HG03060 (cell line): ENCODE measurements around the gene GALNT17.

Experiments used
- ATAC-seq: cut with Tn5 transposase; IDR thresholded peaks from one replicate; pipeline ENCODE4 v1.9.1; 2021; ENCODE audit warnings: low read depth, moderate number of reproducible peaks; ENCODE audit not compliant: unreplicated experiment

Gene GALNT17

DNA sequence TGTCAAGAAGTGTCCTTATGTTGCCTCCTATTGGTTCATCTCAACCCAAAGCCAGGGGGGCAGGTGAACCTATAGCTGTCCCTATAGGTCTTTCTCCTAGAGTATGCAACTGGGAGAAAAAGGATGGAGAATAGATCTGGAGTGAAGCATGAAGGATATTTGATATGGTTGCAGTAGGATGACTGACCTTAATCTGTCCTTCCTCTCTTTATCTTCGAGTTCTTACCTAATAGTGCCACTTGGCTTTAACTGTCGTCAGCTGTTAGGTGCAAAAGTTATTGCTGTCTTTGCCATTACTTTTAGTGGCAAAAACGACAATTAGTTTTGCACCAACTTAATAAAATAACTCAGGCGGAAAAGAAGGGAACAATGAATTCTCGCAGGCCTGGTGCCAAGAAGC is 196.0 kb downstream of the GALNT17 start:
- no peak for ATAC-seq

DNA sequence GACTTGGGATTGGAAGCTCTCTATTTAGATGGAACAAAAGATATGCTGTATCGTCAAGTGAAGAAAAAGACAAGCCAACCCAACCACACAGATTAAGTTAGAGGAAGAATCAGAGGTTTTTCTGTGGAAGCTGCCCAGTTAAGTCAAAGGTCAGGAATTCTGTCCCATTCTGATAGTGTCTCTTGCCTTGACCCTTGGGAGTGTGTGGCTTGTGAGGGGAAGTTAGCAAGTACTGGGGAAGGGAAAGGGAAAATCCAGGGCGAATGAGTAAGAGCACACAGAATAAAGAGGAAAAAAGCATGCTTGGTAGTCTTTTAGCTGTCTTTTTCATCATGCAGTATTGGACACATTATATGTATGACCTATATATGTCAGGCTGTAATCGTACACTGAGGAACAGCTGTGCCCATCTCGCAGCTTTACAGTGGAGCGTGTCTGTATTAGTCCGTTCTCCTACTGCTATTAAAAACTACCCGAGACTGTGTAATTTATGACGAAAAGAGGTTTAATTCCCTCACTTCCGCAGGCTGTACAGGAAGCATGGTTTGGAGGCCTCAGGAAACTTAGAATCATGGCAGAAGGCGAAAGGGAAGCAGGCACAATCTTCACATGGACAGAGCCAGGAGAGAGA is 197.2 kb downstream of the GALNT17 start:
- ATAC-seq: no peak

DNA sequence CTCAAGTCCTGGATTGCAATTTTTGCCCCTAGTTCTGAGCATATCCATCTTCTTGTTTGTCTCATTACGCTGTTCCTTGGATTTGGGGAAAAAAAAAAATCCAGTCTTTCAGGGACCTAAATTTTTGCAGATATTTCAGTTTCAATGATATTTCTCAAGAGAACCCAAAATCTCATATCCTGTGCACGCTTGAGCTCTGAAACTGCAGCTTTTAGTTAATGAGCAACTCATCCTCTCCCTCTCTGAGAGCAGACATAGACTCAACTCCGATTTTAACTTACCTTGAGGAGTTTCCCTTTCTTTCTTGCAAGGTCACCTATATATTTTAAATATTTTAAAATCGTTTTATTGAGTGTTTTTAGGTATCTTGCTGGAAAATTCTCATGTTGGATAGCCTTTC is 200.3 kb downstream of the GALNT17 start:
- no peak for ATAC-seq

DNA sequence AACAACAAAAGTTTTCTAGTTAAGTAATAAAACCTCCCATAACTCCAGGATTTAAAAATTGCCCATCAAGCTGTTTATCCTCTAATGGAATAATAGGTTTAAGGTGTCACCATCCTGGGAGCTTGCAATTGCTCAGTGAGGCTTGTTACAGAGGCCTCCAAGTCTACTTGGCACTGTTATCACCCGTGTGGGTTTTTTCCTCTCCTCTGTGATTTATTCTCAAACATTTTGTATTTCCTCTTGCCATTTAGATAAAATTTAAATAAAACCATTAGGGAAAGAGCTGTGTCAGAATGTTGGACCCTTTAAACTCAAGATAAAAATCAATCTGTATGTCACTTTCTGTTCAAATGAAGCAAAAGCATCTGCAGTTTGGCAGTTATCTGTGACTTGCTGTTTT is 202.6 kb downstream of the GALNT17 start:
- no peak for ATAC-seq

DNA sequence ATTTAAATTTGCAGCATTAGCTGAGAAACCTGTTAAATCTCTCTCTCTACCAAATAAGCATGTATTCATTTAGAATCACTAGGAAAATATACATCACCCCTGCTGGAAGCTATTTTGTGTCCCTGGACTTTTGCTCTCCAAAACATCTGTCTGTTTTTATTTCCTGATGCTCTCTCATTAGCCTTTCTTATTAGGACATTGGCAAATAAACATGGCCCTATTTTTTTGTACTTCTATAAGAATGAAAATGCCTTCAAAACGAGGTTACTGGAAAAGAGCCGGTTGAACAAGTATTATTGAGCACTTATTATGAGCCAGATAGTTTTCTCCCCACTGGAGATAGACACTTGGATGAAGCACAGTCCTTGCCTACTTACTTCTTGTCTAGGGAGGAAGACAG is 206.9 kb downstream of the GALNT17 start:
- no peak for ATAC-seq

DNA sequence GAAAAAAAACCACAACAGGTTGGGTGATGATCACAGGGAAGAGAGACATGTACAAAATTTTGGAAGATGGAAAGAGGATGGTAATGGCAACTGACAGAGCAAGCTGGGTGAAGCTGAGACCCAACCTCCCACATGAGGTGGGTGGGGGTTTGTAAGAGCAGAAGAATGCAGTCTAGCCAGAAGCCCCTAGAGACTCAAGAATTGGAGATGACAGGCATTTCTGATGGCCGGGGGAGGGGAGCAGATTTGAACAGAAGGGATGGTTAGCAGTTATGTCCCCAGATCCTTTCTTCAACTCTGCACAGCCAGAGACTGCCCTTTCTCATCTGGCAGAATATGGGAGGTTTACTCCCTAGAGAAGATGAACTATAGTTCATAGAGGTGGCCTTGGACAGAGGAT is 208.0 kb downstream of the GALNT17 start:
- no peak for ATAC-seq

DNA sequence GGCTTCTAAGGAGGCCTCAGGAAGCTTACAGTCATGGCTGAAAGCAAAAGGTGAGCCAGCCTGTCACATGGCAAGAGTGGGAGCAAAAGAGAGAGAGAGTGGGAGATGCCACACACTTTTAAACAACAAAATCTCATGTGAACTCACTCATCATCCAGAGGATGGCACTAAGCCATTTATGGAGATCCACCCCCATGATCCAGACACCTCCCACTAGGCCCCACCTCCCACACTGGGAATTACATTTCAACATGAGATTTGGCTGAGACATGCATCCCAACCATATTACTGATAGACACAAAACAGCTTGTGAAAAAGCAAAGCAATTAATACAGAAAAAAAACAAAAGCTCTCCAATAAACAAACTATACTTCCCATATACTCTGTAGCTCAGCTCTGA is 210.3 kb downstream of the GALNT17 start:
- ATAC-seq: no peak

DNA sequence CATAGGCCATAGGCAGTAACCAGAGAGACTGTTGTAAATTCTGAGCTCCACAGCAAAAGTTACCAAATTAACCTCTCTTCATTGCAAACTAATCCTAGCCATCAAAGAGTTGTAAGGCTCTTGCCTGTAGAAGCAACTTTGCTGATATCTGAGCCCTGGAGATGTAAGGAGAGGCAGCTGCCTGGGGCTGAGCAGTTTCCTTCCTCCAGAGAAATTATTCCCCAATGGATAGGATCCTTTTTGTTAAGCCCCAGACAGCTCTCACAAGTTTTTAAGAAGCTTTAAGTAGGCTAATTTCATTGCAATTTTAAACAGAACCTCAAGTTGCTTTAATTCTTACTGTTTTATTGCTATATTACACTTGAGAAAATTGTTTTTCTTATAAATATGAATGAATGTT is 211.1 kb downstream of the GALNT17 start:
- ATAC-seq: no peak

DNA sequence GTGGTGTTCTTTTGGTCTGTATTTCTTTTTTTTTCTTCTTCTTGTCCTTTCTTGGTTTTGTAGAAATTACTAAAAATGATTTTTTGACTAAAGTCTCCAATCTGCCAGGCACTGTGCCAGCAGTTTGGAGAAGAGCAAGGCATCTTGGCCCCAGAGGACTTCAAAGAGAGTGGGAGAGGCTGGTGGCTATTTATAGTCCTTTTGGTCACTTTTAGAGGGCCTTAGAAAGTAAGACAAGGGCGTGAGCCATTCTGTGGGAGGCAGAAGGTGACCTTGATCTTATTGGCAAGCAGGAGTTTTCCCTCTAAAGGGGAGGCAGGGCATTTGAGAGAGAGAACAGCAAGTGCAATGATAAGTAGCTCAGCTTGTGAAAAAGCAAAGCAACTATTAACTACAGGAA is 211.9 kb downstream of the GALNT17 start:
- ATAC-seq: no peak

DNA sequence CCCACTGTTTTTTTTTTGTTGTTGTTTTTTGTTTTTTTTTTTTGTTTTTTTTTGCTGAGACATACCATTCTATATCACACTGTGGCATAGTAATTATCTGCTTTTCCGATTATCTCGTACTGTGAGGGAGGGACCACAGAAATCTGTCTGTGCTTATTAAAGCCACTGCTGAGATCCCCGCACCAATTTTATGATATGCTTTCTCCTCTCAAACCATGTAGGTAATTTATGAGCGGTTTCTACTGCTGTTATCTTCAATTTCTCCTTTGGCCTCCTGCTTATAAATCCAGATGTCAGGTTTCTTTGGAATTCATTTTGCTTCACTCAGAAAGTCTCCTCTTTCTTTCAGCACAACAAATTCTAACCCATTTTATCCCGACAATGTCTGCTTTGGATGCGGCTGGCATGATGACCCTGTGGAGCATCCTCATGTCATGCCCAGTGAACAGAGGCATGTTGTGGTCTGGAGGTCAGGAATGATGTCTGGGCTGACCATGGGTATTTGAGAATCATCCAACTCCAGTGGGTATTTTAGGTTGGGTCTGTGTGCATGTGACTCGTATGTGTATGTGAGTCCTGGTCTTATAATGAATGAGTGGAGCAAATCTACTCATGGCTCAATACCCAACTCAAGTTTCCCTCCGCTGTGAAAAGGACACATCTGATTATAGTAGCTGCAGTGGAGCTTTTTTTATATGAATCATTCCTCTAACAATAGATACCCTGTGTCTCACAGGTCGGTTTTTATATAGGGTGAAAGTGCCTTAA is 213.4 kb downstream of the GALNT17 start:
- ATAC-seq: no peak

DNA sequence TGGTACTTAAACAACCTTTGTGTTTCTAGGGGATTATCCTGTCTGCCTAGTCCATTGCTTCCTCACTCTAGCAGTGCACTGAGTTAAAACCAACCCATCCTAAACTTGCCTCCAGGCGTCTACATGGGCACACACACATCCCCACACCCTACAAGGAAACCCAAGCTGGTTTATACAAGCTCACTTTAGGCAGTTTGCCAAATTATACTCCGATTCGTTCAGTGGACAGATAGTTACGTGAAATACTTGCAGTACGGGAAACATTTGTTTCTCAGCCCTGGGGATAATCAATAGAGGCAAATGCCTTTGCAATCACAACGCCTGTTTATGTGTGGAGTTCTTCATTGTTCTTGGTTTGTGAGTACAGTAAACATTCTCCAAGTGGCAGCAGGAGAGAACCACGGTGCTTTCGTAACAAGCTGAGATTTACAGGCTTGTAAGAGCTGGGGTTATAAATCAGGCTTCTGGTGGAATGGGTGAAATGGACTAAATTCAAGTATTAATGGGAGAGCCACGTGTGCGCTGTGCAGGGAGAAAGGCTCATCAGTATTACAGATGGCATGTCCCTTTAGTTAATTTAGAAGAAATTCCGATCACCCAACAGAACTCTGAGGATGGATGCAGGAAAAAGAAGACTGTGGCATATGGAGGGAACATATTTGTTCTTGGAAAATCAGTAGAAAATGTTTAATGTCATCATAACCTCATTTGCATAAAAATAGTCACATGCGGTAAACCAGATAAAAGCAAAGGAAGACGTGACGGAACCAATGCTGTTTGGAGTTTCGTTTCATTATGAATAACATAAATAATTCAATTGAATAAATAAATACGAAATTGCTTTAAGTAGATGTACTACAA is 217.1 kb downstream of the GALNT17 start:
- no peak for ATAC-seq

DNA sequence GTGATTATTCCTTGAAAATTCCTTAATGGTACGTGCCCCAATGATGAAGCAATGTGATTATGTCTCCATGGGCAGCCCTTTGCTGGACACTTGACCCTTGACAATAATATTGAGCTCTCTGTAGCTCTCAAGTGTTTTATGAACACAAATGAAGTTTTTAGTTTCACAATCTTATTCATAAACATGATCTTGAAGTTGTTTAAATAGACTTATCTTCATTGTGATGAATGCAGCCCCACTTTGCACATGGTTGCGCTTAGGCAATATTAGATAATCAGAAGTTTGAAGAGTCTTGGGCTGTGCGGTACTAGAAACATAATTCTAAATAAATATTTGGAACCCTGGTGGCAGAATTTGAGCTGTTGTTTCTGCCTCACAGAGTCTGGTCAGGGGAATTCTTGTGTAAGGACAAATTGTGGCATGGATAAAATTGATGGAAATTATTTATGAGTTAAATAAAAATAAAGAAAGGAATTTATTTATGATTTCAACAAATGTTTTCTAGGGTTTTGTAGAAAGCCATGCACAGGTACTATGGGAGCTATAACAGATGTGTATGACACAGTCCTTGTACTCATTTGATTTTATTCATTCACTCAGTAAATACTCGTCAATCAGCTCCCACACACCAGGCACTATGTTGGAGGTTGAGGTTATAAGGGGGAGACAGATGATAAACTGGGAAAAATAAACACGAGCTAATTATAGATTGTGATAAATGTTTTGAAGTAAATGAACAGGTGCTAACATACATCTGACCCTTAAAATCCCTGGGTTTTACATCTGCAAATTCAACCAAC is 217.9 kb downstream of the GALNT17 start:
- ATAC-seq: no peak

DNA sequence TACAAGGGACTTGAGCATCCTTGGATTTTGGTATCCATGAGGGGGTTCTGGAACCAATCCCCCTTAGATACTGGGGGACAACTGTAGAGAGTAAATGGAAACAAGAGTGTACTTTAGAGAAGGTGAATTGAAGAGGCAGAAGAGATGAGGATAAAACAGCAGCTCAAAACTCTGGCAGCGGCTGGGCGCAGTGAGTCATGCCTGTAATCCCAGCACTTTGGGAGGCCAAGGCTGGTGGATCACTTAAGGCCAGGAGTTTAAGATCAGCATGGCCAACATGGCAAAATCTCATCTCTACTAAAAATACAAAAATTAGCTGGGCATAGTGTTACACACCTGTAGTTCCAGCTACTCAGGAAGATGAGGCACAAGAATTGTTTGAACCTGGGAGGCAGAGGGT is 218.7 kb downstream of the GALNT17 start:
- no peak for ATAC-seq

DNA sequence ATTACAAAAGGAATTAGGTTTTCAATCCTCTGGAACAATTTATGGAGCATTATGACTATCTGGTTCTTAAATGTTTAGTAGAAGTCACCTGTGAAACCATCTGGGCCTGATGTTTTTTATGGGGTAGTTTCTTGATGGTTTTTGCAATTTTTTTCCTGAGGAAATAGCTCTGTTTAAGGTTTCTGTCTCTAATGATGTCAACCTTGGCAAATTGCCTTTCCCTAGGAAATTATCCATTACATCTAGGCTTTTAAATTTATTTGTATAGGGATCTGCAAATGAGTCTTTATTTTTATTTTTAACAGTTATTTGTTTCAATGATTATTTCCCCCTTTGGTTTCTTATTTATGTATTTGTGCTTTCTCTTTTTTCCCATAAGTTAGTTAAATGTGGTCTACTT is 222.8 kb downstream of the GALNT17 start:
- ATAC-seq: no peak

DNA sequence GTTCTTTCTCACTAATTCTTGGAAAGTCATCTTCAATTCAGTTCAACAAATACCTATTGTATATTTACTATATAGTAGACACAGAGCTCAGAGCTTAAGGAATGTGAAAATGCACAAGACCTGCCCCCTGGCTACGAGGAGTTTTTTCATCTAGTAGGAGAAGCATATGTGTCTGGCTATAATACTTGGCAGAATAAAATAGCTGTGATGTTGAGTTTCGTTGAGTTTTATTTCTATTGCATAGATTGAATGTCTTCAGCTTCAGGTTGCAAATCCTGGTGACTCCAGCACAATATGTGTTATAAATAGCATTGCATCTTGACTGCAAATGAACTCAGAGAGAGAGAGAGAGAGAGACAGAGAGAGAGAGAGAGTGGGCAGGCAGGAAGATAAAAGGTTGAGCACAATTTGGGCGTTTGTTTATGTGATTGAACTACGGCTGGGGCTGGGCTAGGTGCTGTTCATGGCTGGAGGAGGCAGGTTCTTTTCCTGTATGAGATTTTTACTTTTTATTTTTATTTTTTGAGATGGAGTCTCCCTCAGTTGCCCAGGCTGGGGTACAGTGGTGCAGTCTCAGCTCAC is 229.6 kb downstream of the GALNT17 start:
- ATAC-seq: no peak

DNA sequence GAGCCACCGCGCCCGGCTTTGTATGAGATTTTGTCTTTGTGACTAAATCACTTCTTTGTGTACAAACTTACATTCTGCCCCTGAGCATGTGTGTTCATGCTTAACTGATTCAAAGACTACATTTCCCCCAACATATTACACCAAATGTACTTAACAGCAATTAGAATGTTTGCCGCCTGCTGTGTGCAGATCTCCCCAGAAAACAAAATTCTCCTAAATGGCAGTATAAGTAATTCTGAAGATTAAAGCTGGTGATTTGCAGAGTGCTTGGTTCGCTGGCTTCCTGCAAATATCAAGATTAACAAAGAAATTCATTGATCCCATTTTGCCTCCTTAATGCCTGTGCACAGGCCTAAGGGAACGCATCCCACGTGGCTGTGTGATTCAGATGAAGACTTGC is 230.3 kb downstream of the GALNT17 start:
- no peak for ATAC-seq

DNA sequence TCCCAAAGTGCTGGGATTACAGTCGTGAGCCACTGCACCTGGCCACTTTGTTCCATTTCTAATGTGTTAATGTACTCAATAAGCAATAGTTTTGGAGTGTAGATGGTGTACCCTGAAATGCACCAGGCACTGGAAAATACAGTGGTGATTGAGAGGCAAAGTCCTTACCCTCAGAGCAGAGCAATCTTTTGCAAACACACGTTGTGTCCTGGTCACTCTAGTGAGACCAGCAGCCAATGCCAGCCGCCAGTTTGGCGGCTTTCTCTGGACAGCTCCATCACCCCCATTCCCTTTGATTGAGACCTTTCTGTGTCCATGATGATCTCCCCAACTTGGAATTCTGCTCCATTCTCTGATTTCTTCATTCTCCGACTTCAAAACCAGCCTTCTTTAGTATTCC is 231.3 kb downstream of the GALNT17 start:
- ATAC-seq: no peak

DNA sequence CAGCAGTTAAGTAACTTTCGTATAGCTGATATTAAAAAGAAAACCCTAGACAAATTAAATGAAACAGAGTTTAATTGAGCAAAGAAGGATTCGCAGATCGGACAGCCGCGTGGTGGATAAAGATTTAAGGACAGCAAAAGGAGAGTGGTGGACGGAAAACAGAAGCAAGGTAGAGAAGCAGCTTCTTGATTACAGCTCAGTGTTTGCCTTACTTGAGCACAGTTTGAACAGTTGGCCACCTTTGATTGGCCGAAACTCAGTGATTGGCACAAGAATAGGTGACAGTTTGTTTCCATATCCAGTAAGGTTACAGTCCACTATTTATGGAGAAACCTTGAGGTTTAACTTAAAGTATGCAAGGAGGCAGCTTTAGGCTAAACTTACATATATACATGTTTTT is 231.7 kb downstream of the GALNT17 start:
- ATAC-seq: no peak

DNA sequence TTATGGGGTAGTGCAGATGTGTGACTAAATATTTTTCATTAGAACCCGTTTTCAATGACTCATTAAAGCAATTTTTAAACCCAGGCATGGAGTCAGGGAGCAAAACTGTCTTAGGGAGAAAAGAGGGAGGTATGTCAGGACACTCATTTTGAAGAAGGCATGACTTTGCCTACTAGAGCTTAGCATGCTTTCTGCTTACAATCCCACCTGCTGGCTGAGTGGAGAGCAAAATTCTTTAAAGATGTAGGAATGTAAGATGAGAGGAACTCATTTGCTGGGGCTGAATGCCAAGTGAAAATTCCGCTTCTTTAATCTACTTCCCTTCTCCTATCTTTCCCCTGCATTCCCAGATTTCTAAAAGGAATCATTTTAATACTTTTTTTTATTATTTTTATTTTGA is 232.6 kb downstream of the GALNT17 start:
- ATAC-seq: no peak

DNA sequence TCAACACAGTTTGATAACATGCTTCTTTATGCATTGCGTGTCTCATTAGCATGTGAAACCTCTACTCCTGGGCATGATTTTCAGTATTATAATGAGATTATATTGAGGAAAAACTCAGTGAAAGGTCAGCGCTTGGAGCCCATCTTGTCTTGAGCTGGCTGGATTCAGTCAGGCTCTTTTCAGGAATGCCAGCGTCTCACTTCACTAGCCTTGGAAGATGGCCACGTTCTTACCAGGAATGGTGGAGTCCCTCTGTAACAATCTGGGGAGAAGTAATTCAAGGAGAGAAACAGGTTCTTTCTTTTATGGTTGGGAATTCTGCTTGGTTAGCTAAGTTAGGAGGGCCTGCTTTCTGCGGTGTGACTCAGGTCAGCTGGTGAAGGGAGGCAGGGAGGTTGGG is 241.0 kb downstream of the GALNT17 start:
- ATAC-seq: no peak
